IMR-90 (cell line): ENCODE measurements around the gene NOM1. TPM values are rescaled to one million over a fixed set of nuclear protein-coding genes. Genes with fewer than 3 reads are reported as not detected.
A peak's percentile ranks its signal among the peaks of the same experiment; 100 is the strongest.

ENCODE experiments used
- ATAC-seq: fragments of 200-7000 bp; cut with Tn5 transposase; 2 replicates; pipeline ENCODE4 v1.9.1; 2020; ENCODE audit warnings: low read depth, mild to moderate bottlenecking, moderate library complexity
- BruUV-seq: library from RNA; stranded (reverse); fragments of 400-500 nt; replicated peaks from 2 replicates; lab custom pipeline; 2021; lab: Mats Ljungman, UMichigan
- CTCF ChIA-PET: fragments of 300-600 bp; formaldehyde crosslinking; extraction: SDS; loops from one replicate; lab custom pipeline; 2021; ENCODE audit warnings: antibody characterized with exemption; lab: Yijun Ruan, JAX
- POLR2A ChIA-PET: fragments of 300-600 bp; sonication (Branson Sonifier 250); formaldehyde crosslinking; loops from one replicate; lab custom pipeline; 2022; ENCODE audit warnings: antibody characterized with exemption; ENCODE audit not compliant: unreplicated experiment; lab: Charles Lee
- DNase-seq: peaks from one replicate; pipeline ENCODE4 v3.0.0; 2013
- H2AFZ ChIP-seq: replicated peaks from 2 replicates; pipeline ENCODE3; 2013; ENCODE audit warnings: low read length, mild to moderate bottlenecking; ENCODE audit not compliant: poor library complexity
- H2AK5ac ChIP-seq: 2 replicates; pipeline ENCODE4 v1.6.1; 2013; ENCODE audit warnings: low read depth, low read length, inconsistent platforms
- H2AK9ac ChIP-seq: replicated peaks from 2 replicates; pipeline ENCODE3; 2013; ENCODE audit warnings: mild to moderate bottlenecking, low read depth, low read length, moderate library complexity; ENCODE audit not compliant: poor library complexity
- H2BK120ac ChIP-seq: 2 replicates; pipeline ENCODE4 v1.6.1; 2013; ENCODE audit warnings: low read depth, low read length, inconsistent platforms
- H2BK15ac ChIP-seq: 3 replicates; pipeline ENCODE4 v1.6.1; 2013; ENCODE audit warnings: low read depth, low read length, inconsistent platforms
- H2BK20ac ChIP-seq: 2 replicates; pipeline ENCODE4 v1.6.1; 2013; ENCODE audit warnings: low read depth, mild to moderate bottlenecking, inconsistent platforms, low read length, moderate library complexity
- H2BK5ac ChIP-seq: 2 replicates; pipeline ENCODE4 v1.6.1; 2013; ENCODE audit warnings: mild to moderate bottlenecking, low read depth, low read length, inconsistent platforms; ENCODE audit not compliant: poor library complexity, severe bottlenecking
- H3K14ac ChIP-seq: replicated peaks from 2 replicates; pipeline ENCODE4 v1.6.1; 2013; ENCODE audit warnings: low read depth, low read length, inconsistent platforms
- H3K18ac ChIP-seq: 2 replicates; pipeline ENCODE4 v1.6.1; 2013; ENCODE audit warnings: low read depth, low read length, control low read depth
- H3K23ac ChIP-seq: 2 replicates; pipeline ENCODE4 v1.6.1; 2013; ENCODE audit warnings: low read depth, low read length, inconsistent platforms
- H3K27ac ChIP-seq: 2 replicates; pipeline ENCODE4 v1.5.1; 2013; ENCODE audit warnings: mild to moderate bottlenecking, control low read depth, low read length; ENCODE audit not compliant: insufficient read depth
- H3K27me3 ChIP-seq: 2 replicates; pipeline ENCODE4 v1.6.1; 2013; ENCODE audit warnings: low read length; ENCODE audit not compliant: control insufficient read depth, insufficient read depth
- H3K36me3 ChIP-seq: 2 replicates; pipeline ENCODE4 v1.6.1; 2013; ENCODE audit warnings: low read length, mixed read lengths; ENCODE audit not compliant: control insufficient read depth, insufficient read depth
- H3K4ac ChIP-seq: 2 replicates; pipeline ENCODE4 v1.6.1; 2013; ENCODE audit warnings: low read depth, low read length, inconsistent platforms
- H3K4me1 ChIP-seq: 2 replicates; pipeline ENCODE4 v1.6.1; 2013; ENCODE audit warnings: low read length, mixed read lengths; ENCODE audit not compliant: control insufficient read depth, insufficient read depth
- H3K4me2 ChIP-seq: 2 replicates; pipeline ENCODE4 v1.6.1; 2013; ENCODE audit warnings: low read depth, mild to moderate bottlenecking, control low read depth, low read length, moderate library complexity
- H3K4me3 ChIP-seq: 2 replicates; pipeline ENCODE4 v1.5.1; 2013; ENCODE audit warnings: low read depth, mild to moderate bottlenecking, control low read depth, low read length, moderate library complexity; ENCODE audit not compliant: insufficient read depth
- H3K56ac ChIP-seq: 2 replicates; pipeline ENCODE4 v1.6.1; 2013; ENCODE audit warnings: low read length, inconsistent platforms; ENCODE audit not compliant: insufficient read depth; ENCODE audit errors: extremely low read depth
- H3K79me1 ChIP-seq, 2 experiments: 2 replicates each; pipeline ENCODE4 v1.6.1; 2013; ENCODE audit warnings: low read length in 2 of 2, inconsistent platforms in 1 of 2, low read depth in 1 of 2
- H3K9ac ChIP-seq: 2 replicates; pipeline ENCODE4 v1.6.1; 2013; ENCODE audit warnings: low read depth, low read length, control low read depth
- H3K9me1 ChIP-seq: 2 replicates; pipeline ENCODE4 v1.6.1; 2013; ENCODE audit warnings: low read length, inconsistent platforms; ENCODE audit not compliant: insufficient read depth
- H3K9me3 ChIP-seq: 2 replicates; pipeline ENCODE4 v1.6.1; 2013; ENCODE audit warnings: low read length; ENCODE audit not compliant: control insufficient read depth, insufficient read depth
- H4K20me1 ChIP-seq: 2 replicates; pipeline ENCODE4 v1.6.1; 2013; ENCODE audit warnings: low read length, inconsistent platforms; ENCODE audit not compliant: insufficient read depth
- H4K5ac ChIP-seq: 2 replicates; pipeline ENCODE4 v1.6.1; 2013; ENCODE audit warnings: mild to moderate bottlenecking, low read depth, low read length, control low read depth
- H4K8ac ChIP-seq, 2 experiments: 2 replicates each; pipeline ENCODE4 v1.6.1; 2013; ENCODE audit warnings: low read depth in 2 of 2, low read length in 2 of 2, control low read depth in 1 of 2, inconsistent platforms in 1 of 2
- H4K91ac ChIP-seq: 2 replicates; pipeline ENCODE4 v1.6.1; 2013; ENCODE audit warnings: low read depth, low read length, inconsistent platforms; ENCODE audit not compliant: insufficient read depth
- BHLHE40 ChIP-seq: fragments of 150-350 bp; IDR thresholded peaks from 2 replicates; pipeline ENCODE4 v1.6.1; 2016; ENCODE audit warnings: mild to moderate bottlenecking, low read depth, low read length
- CEBPB ChIP-seq: IDR thresholded peaks from 2 replicates; pipeline ENCODE4 v1.6.1; 2012; ENCODE audit warnings: low read depth, low read length, improper control_type of control experiment
- CHD1 ChIP-seq: IDR thresholded peaks from 2 replicates; pipeline ENCODE4 v1.6.1; 2012; ENCODE audit warnings: low read depth, low read length, improper control_type of control experiment
- CTCF ChIP-seq: conservative IDR thresholded peaks from 2 replicates; pipeline ENCODE4 v1.5.1; 2012; ENCODE audit warnings: mild to moderate bottlenecking, low read depth, low read length, improper control_type of control experiment
- ELK1 ChIP-seq: fragments of 150-350 bp; IDR thresholded peaks from 2 replicates; pipeline ENCODE4 v1.6.1; 2016; ENCODE audit warnings: low read depth, mild to moderate bottlenecking, low read length, moderate library complexity, borderline replicate concordance
- FOS ChIP-seq: fragments of 150-350 bp; IDR thresholded peaks from 2 replicates; pipeline ENCODE4 v1.6.1; 2016; ENCODE audit warnings: low read depth, low read length
- MAFK ChIP-seq: IDR thresholded peaks from 2 replicates; pipeline ENCODE4 v1.6.1; 2012; ENCODE audit warnings: low read depth, low read length, improper control_type of control experiment
- MXI1 ChIP-seq: IDR thresholded peaks from 2 replicates; pipeline ENCODE4 v1.6.1; 2012; ENCODE audit warnings: low read depth, mild to moderate bottlenecking, low read length, moderate library complexity, borderline replicate concordance
- NFE2L2 ChIP-seq: fragments of 150-350 bp; IDR thresholded peaks from 2 replicates; pipeline ENCODE4 v1.6.1; 2016; ENCODE audit warnings: low read depth, mild to moderate bottlenecking, low read length
- POLR2A ChIP-seq: IDR thresholded peaks from 2 replicates; pipeline ENCODE4 v1.6.1; 2012; ENCODE audit warnings: mild to moderate bottlenecking, low read depth, low read length
- RAD21 ChIP-seq: IDR thresholded peaks from 2 replicates; pipeline ENCODE4 v1.6.1; 2012; ENCODE audit warnings: low read length, improper control_type of control experiment
- RCOR1 ChIP-seq: IDR thresholded peaks from 2 replicates; pipeline ENCODE4 v1.6.1; 2012; ENCODE audit warnings: mild to moderate bottlenecking, low read length, improper control_type of control experiment; ENCODE audit not compliant: insufficient replicate concordance
- RFX5 ChIP-seq: IDR thresholded peaks from 2 replicates; pipeline ENCODE4 v1.8.0; 2012; ENCODE audit warnings: low read depth, mild to moderate bottlenecking, low read length, moderate library complexity
- USF2 ChIP-seq: fragments of 150-350 bp; IDR thresholded peaks from 2 replicates; pipeline ENCODE4 v1.6.1; 2017; ENCODE audit warnings: mild to moderate bottlenecking, antibody characterized with exemption, low read length, low read depth
- WGBS, 2 experiments: methylation state at CpG; one replicate each; pipeline versions ENCODE4 v1.1.5 to v1.1.7; 2013; ENCODE audit warnings: missing lambda C conversion rate in 2 of 2; ENCODE audit not compliant: insufficient read length in 1 of 2; ENCODE audit errors: extremely low coverage in 2 of 2; 5-methylcytosine and 5-hydroxymethylcytosine counted together
- dilution Hi-C: fragments of 300-500 bp; cut with HindIII; formaldehyde crosslinking; loops from one replicate; pipeline ENCODE4 v1.14.3; 2018; ENCODE audit warnings: low sequenced_read_pairs; ENCODE audit not compliant: unreplicated experiment
- in situ Hi-C: fragments of 300-500 bp; cut with MboI; formaldehyde crosslinking; loops from 3 replicates; pipeline ENCODE4 v1.14.3; 2019; ENCODE audit warnings: low sequenced_read_pairs, inconsistent platforms, mixed read lengths
- intact Hi-C: fragments of 100-400 bp; cut with micrococcal nuclease; formaldehyde crosslinking; loops from 2 replicates; pipeline ENCODE4 v1.10.0; 2022
- polyA plus RNA-seq, 3 experiments: library from polyadenylated mRNA; depleted of rRNA; stranded (reverse); fragments of >200 nt; gene quantifications; 2 replicates each; pipeline ENCODE4 v1.2.3, GENCODE V29; 2012; ENCODE audit warnings: low replicate concordance in 1 of 3
- total RNA-seq: library from RNA; depleted of rRNA; stranded (reverse); fragments of >200 nt; gene quantifications from 2 replicates; pipeline ENCODE4 v1.2.3, GENCODE V29; 2012

NOM1 gene
- total and polyA plus RNA-seq, 2 of the 4 experiments (the other 2 are of a cell fraction): 15.3 to 15.4 TPM

GRCh38 chr7:156932006-156932405 is 17.5 kb upstream of the NOM1 start:
- DNase-seq: no peak
- no CpG with 5 or more reads among the region's 7 CpGs for WGBS, 2 experiments
- Histone ChIP-seq H3K9me1 (no peaks in the 10 kb centered on the region; the same call in 1 of the 2 replicates), H2BK120ac (no peak overlapping the region), H3K18ac (no peak overlapping the region), H2BK5ac (no peak overlapping the region), H4K20me1 (no peaks in the 10 kb centered on the region), H3K9ac (no peak overlapping the region), H2AFZ (no peak overlapping the region), H4K8ac (no peak overlapping the region), H3K4me3 (no peak overlapping the region), H2AK9ac (no peak overlapping the region), H2BK15ac (no peak overlapping the region), H3K36me3 (no peaks in the 10 kb centered on the region), H3K23ac (no peak overlapping the region), H3K4me2 (peak overlapping the region; percentile 49), H4K5ac (no peak overlapping the region), H3K4ac (no peak overlapping the region), H3K9me3 (no peaks in the 10 kb centered on the region), H3K14ac (no peak overlapping the region), H3K56ac (no peak overlapping the region), H2AK5ac (no peak overlapping the region), H4K91ac (no peak overlapping the region), H3K27me3 (peaks cover 8% of the 10 kb centered on the region), H3K4me1 (no peaks in the 10 kb centered on the region), H3K27ac (no peak overlapping the region), H3K79me1 (no peaks in the 10 kb centered on the region), H2BK20ac (no peak overlapping the region)
- ChIA-PET CTCF (no interaction called here), POLR2A (no interaction called here)
- TF ChIP-seq RAD21 (no peak), FOS (no peak), BHLHE40 (no peak), CHD1 (no peak), RCOR1 (no peak), NFE2L2 (no peak), MAFK (no peak), ELK1 (no peak), RFX5 (no peak), CTCF (no peak), USF2 (no peak), CEBPB (no peak), POLR2A (no peak), MXI1 (no peak)
- ATAC-seq: no peak
- in situ Hi-C loops: no loop called here
- BruUV-seq: no TSS peak
- intact Hi-C loops: no loop called here
- dilution Hi-C loops: no loop called here
